ENCODE results near the gene NDUFA3. TPM values are rescaled to one million over a fixed set of nuclear protein-coding genes. Genes with fewer than 3 reads are reported as not detected.

Gene NDUFA3
- total and polyA plus RNA-seq, 5 donors from 2014 or later: 65.7 to 577 (median 424) TPM

DNA sequence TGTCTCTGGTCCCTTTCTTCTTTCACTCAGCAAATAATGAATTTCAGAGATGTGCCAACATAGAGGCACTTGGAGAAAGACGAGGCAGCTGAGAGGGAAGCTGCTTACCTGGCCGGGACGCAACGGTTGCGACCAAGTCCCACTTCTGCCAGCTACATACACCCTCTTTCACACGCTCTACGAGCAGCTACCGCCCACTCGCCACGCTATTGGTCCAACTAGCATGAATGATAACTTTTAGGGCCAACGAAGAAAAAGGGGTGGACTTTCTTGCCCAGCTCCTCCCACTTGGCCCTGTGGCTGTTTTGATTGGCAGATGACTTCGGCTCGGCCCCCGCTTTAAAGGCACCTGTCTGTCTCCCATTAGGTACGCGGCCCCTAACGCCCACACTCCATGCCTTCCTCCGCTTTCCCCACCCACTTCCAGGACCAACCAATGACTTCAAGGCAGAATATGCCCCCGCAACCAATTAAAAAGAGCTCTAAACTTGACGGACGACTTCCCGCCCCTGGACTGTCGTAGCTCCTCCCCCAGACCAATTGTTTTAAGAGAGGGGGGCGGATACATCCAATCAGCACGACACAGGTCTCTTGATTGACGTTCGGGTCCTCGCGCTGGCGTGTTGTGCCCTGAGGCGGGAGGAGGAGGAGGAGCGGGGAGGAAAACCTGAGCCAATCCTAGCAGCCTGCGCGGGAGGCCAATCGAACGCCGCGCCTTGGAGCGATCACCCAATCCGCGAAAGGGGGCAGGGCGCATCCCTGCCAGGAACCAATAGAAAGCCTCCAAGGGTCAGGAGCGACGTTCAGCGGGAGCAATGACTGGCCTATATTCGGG, 34.4 kb downstream of the NDUFA3 start:
- Mint-ChIP-seq H3K9me3 (no peaks in the 10 kb centered on the region), H3K27ac (peak overlapping the region; percentile 83 to 93 (median 92)), H3K27me3 (no peaks in the 10 kb centered on the region), H3K4me1 (peaks cover 0 to 57% (median 25%) of the 10 kb centered on the region in 4 donors), H3K4me3 (peak overlapping the region; percentile 64 to 92 (median 84)), H3K36me3 (no peaks in the 10 kb centered on the region)
- peaks cover 44% of the 10 kb centered on the region for H3K4me1 ChIP-seq (ENCODE audit: control insufficient read depth, insufficient read depth, low read length, poor library complexity, severe bottlenecking)
- peak overlapping the region; percentile 88 for H3K4me3 ChIP-seq (ENCODE audit: low read depth, low read length)
- no peaks in the 10 kb centered on the region for H3K9me3 ChIP-seq (ENCODE audit: control insufficient read depth in 2 of 2, low read length in 2 of 2)
- H3K27me3 ChIP-seq (ENCODE audit: control insufficient read depth, insufficient read depth, low read length): no peaks in the 10 kb centered on the region
- DNase-seq: peak; percentile 99 to 100 (median 100)
- peak; percentile 80 to 83 for ATAC-seq (ENCODE audit: low read depth in 2 of 2)
- peaks cover 13% of the 10 kb centered on the region for H3K36me3 ChIP-seq (ENCODE audit: control insufficient read depth, insufficient read depth, low read length)
- H3K27ac ChIP-seq (ENCODE audit: insufficient read depth, low read length, poor library complexity, severe bottlenecking): peak overlapping the region; percentile 90

DNA sequence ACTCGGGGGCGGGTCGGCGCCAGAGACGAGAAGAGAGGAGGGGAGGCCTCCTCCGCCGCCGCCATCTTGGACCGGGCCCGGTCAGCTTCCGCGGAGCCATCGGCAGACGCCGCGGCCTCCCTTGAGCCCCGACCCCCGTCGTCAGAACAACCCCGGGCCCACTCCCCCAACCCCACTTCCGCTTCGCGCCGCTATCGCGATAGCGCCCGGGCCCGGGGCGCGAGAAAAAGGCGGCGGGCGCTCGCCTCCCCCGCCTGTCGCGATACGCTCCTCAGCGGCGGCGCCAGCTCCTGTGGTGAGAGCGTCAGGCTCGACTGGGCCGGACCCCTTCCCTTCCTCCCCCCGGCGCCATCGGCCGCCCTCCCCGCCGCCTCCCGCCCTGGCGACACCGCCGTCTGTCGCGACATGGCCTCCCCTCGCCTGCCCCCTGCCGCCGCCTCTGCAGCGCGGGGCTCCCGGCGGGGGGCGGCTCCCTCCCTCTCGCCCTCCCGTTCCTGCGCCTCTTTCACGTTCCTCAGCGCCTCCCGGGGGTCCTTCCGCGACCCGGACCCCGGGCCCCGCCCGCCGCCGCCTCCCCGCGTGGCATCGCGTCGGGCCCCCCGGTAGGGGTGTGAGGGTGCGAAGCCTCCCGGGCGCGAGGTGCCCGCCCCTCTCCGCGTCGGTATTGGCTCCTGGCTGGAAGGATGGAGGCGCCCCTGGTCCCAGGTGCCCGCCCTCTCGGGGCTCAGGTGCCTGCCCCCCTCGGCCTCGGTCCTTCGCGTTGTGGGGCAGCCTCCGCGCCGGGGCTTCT, 35.2 kb downstream of the NDUFA3 start, which contains the start of gene CNOT3:
TSS of gene CNOT3 (plus strand) at position 64 of the 790 bp plus-strand sequence. CDS start 5,217 bp downstream, outside the sequence.
- no peak for ATAC-seq (ENCODE audit: low read depth in 2 of 2)
- Mint-ChIP-seq H3K4me3 (peak within 1 kb of the TSS; percentile 89 to 98 (median 92)), H3K36me3 (peaks cover 4% of the 10 kb centered on the region), H3K9me3 (no peaks in the 10 kb centered on the region), H3K27ac (peak within 1 kb of the TSS; percentile 83 to 96 (median 93)), H3K27me3 (no peaks in the 10 kb centered on the region), H3K4me1 (peaks cover 0 to 57% (median 27%) of the 10 kb centered on the region in 4 donors)
- DNase-seq: peak in 2 of 3 donors; percentile 28 to 41
- Histone ChIP-seq H3K36me3 (ENCODE audit: control insufficient read depth, insufficient read depth, low read length) (peaks cover 20% of the 10 kb centered on the region), H3K4me1 (ENCODE audit: control insufficient read depth, insufficient read depth, low read length, poor library complexity, severe bottlenecking) (peaks cover 44% of the 10 kb centered on the region), H3K9me3 (ENCODE audit: control insufficient read depth in 2 of 2, low read length in 2 of 2) (no peaks in the 10 kb centered on the region), H3K27me3 (ENCODE audit: control insufficient read depth, insufficient read depth, low read length) (no peaks in the 10 kb centered on the region), H3K27ac (ENCODE audit: insufficient read depth, low read length, poor library complexity, severe bottlenecking) (peak within 1 kb of the TSS; percentile 90), H3K4me3 (ENCODE audit: low read depth, low read length) (peak within 1 kb of the TSS; percentile 88)

DNA sequence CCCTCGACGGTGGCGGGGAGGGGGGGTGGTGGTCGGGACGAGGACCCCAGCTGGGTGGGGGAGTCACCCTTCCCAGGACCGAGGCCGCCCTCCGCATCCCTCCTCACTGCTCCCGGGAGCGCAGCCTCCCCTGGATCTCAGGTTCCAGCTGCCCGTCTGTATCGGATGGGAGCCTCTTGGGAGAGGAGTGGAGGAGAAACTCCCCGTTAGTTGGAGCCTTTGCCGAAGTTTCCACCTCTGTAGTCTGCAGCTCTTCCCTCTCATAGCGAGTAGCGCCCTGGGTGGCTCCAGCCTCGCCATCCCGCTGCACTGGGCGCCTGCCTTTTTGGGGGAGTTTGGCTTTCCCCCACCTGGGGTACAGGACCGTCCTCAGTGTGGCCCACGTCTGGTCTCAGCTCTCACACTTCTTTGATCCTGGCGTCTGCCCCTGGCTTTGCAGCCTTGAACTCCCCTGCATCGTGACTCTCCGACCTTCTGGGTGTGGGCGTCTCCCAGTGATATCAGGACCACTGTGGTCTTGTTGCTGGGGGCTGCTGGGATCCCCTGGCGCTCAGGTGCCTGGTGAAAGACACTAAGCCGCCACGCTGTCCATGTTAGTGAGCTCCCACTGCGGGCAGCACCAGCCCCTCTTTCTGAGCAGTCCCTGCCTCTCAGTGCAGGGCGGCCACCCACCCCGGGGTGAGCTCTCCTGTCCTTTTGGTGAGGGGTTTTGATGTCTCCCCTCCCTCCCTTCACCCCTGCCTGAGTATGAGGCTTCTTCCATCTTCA, 36.0 kb downstream of the NDUFA3 start:
- Mint-ChIP-seq H3K27ac (peak overlapping the region; percentile 69 to 96 (median 94)), H3K4me3 (peak overlapping the region; percentile 89 to 98 (median 92)), H3K4me1 (peaks cover 0 to 57% (median 28%) of the 10 kb centered on the region in 4 donors), H3K36me3 (peaks cover 10% of the 10 kb centered on the region), H3K9me3 (no peaks in the 10 kb centered on the region), H3K27me3 (no peaks in the 10 kb centered on the region)
- Histone ChIP-seq H3K27ac (ENCODE audit: insufficient read depth, low read length, poor library complexity, severe bottlenecking) (peak overlapping the region; percentile 90), H3K4me1 (ENCODE audit: control insufficient read depth, insufficient read depth, low read length, poor library complexity, severe bottlenecking) (peaks cover 44% of the 10 kb centered on the region), H3K27me3 (ENCODE audit: control insufficient read depth, insufficient read depth, low read length) (no peaks in the 10 kb centered on the region), H3K4me3 (ENCODE audit: low read depth, low read length) (peak overlapping the region; percentile 51), H3K9me3 (ENCODE audit: control insufficient read depth in 2 of 2, low read length in 2 of 2) (no peaks in the 10 kb centered on the region), H3K36me3 (ENCODE audit: control insufficient read depth, insufficient read depth, low read length) (peaks cover 27% of the 10 kb centered on the region)
- no peak for DNase-seq
- no peak for ATAC-seq (ENCODE audit: low read depth in 2 of 2)

DNA sequence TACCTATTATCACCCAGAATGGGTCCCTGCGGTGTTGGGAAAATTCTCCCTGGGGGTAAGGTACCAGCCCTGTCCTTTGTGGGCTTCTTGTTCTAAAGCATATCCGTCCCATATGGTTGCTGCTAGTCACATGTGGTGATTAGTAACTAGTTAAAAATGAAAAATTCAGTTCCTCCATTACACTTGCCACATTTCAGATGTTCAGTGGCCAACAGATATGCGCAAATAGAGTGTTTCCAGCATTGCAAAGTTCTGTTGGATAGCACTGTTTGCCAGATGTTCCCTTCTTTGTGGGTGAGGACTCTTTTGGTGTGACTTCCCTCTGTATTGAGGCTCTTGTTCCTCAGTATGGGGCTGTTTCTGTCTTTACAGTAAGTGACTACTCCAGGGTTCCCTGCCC, 38.7 kb downstream of the NDUFA3 start:
- H3K27me3 Mint-ChIP-seq: no peaks in the 10 kb centered on the region
- no peaks in the 10 kb centered on the region for H3K9me3 Mint-ChIP-seq
- DNase-seq (no peak), ATAC-seq (ENCODE audit: low read depth in 2 of 2) (no peak)
- no peak overlapping the region for H3K4me3 ChIP-seq (ENCODE audit: low read depth, low read length)
- peak overlapping the region; percentile 28 for H3K27ac ChIP-seq (ENCODE audit: insufficient read depth, low read length, poor library complexity, severe bottlenecking)
- H3K9me3 ChIP-seq (ENCODE audit: control insufficient read depth in 2 of 2, low read length in 2 of 2): no peaks in the 10 kb centered on the region
- peaks cover 0 to 47% (median 25%) of the 10 kb centered on the region in 4 donors for H3K4me1 Mint-ChIP-seq
- peaks cover 23% of the 10 kb centered on the region for H3K36me3 Mint-ChIP-seq
- H3K4me1 ChIP-seq (ENCODE audit: control insufficient read depth, insufficient read depth, low read length, poor library complexity, severe bottlenecking): peaks cover 38% of the 10 kb centered on the region
- peak overlapping the region in 1 of 4 donors; percentile 89 for H3K4me3 Mint-ChIP-seq
- no peaks in the 10 kb centered on the region for H3K27me3 ChIP-seq (ENCODE audit: control insufficient read depth, insufficient read depth, low read length)
- peak overlapping the region in 1 of 3 donors; percentile 55 for H3K27ac Mint-ChIP-seq
- H3K36me3 ChIP-seq (ENCODE audit: control insufficient read depth, insufficient read depth, low read length): peaks cover 54% of the 10 kb centered on the region

DNA sequence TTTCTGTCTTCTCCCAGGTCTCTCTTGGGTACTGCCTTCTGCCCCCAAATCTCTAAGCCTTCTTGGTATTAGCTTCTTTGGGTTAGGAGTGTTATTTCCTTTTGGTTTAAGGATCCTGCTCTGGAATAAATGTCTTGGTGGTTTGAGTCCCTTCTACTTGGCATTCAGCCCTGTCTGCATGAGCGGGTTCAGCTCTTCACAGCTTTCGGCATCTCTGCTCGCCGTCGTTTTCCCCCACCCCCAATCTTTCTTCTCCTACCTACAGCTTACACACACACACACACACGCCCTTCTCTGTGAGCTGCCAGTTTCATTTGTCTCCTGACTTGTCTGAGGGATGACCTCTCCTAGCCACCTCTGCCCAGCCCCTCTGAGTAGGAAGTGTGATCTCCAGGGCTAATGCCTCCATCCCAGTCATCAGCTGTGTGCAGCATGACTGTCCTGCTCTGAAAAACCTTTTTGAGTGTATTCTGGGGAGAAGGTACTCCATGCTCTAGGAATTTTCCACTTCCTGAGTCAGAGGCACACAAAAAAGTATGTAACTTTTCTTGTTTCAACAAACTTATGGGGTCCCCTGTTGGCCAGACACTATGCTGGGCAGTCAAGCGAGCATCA, 39.6 kb downstream of the NDUFA3 start:
- H3K36me3 ChIP-seq (ENCODE audit: control insufficient read depth, insufficient read depth, low read length): peaks cover 63% of the 10 kb centered on the region
- H3K36me3 Mint-ChIP-seq: peaks cover 30% of the 10 kb centered on the region
- no peaks in the 10 kb centered on the region for H3K27me3 Mint-ChIP-seq

DNA sequence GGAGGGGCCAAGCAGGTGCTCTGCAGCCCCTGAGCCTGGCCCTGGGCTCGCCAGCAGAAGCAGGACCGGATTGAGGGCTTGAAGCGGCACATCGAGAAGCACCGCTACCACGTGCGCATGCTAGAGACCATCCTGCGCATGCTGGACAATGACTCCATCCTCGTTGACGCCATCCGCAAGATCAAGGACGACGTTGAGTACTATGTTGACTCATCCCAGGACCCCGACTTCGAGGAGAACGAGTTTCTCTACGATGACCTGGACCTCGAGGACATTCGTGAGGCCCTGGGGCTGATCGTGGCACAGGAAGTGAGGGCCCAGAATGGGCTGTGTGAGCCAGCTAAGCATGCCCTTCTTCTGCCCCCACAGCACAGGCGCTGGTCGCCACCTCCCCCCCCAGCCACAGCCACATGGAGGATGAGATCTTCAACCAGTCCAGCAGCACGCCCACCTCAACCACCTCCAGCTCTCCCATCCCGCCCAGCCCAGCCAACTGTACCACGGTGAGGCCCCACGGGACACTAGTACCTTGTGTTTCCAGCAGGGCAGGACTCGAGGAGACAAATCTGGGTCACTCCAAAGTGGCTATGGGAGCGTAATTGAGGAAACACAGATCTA, 43.0 kb downstream of the NDUFA3 start:
- Mint-ChIP-seq H3K4me1 (peaks cover 0 to 19% (median 13%) of the 10 kb centered on the region in 4 donors), H3K36me3 (peaks cover 40% of the 10 kb centered on the region), H3K4me3 (no peak overlapping the region), H3K27me3 (no peaks in the 10 kb centered on the region), H3K27ac (no peak overlapping the region), H3K9me3 (no peaks in the 10 kb centered on the region)
- ATAC-seq (ENCODE audit: low read depth in 2 of 2) (no peak), DNase-seq (no peak)
- Histone ChIP-seq H3K4me3 (ENCODE audit: low read depth, low read length) (no peak overlapping the region), H3K4me1 (ENCODE audit: control insufficient read depth, insufficient read depth, low read length, poor library complexity, severe bottlenecking) (peaks cover 7% of the 10 kb centered on the region), H3K27ac (ENCODE audit: insufficient read depth, low read length, poor library complexity, severe bottlenecking) (no peak overlapping the region), H3K36me3 (ENCODE audit: control insufficient read depth, insufficient read depth, low read length) (peaks cover 89% of the 10 kb centered on the region), H3K27me3 (ENCODE audit: control insufficient read depth, insufficient read depth, low read length) (no peaks in the 10 kb centered on the region), H3K9me3 (ENCODE audit: control insufficient read depth in 2 of 2, low read length in 2 of 2) (no peaks in the 10 kb centered on the region)

More for the DNA sequence above, 39.6 kb downstream of the NDUFA3 start:
- Mint-ChIP-seq H3K4me3 (peak overlapping the region in 2 of 4 donors; percentile 36 to 89), H3K27ac (peak overlapping the region in 1 of 3 donors; percentile 13), H3K9me3 (no peaks in the 10 kb centered on the region), H3K4me1 (peaks cover 0 to 42% (median 21%) of the 10 kb centered on the region in 4 donors)
- ATAC-seq (ENCODE audit: low read depth in 2 of 2) (no peak), DNase-seq (no peak)
- H3K27me3 ChIP-seq (ENCODE audit: control insufficient read depth, insufficient read depth, low read length): no peaks in the 10 kb centered on the region
- no peak overlapping the region for H3K27ac ChIP-seq (ENCODE audit: insufficient read depth, low read length, poor library complexity, severe bottlenecking)
- no peak overlapping the region for H3K4me3 ChIP-seq (ENCODE audit: low read depth, low read length)
- H3K9me3 ChIP-seq (ENCODE audit: control insufficient read depth in 2 of 2, low read length in 2 of 2): no peaks in the 10 kb centered on the region
- peaks cover 33% of the 10 kb centered on the region for H3K4me1 ChIP-seq (ENCODE audit: control insufficient read depth, insufficient read depth, low read length, poor library complexity, severe bottlenecking)
